ENCODE measurements around the gene RASA1. TPM values are rescaled to one million over a fixed set of nuclear protein-coding genes. Genes with fewer than 3 reads are reported as not detected.
"Not testable (repeated sequence)": the region's sequence is repeated elsewhere in the genome, so short reads cannot be mapped to it uniquely, and the experiment has no call there.

Gene RASA1
- total and polyA plus RNA-seq, 2 experiments from 2014 or later, result 9.3 to 35.0 TPM

- Histone ChIP-seq H3K4me2 (no peak overlapping the region), H3K4me3 (no peak overlapping the region), H2AFZ (no peak overlapping the region), H3K27me3 (ENCODE audit: insufficient read depth) (no peaks in the 10 kb centered on the region), H3K27ac (ENCODE audit: low read depth) (no peak overlapping the region), H3F3A (replicated peaks; ENCODE audit: low read depth) (no peaks in the 10 kb centered on the region), H3K79me2 (replicated peaks; ENCODE audit: insufficient read depth) (peaks cover 88% of the 10 kb centered on the region), H3K36me3 (ENCODE audit: insufficient read depth) (no peaks in the 10 kb centered on the region), H4K20me1 (replicated peaks; ENCODE audit: insufficient read depth) (peaks cover 8% of the 10 kb centered on the region; the same call in 1 of the 2 replicates), H3K9me2 (ENCODE audit: insufficient read depth) (no peaks in the 10 kb centered on the region), H3K4me1 (ENCODE audit: insufficient read depth) (no peaks in the 10 kb centered on the region)
- DNase-seq (ENCODE audit: low spot score) (no peak), ATAC-seq (no peak)
- Mint-ChIP-seq H3K4me3 (no peak overlapping the region), H3K27ac (no peak overlapping the region), H3K36me3 (ENCODE audit: low read depth) (peaks cover 47% of the 10 kb centered on the region), H3K4me1 (no peaks in the 10 kb centered on the region), H3K9me3 (no peaks in the 10 kb centered on the region; the same call in 2 of the 3 replicates), H3K27me3 (ENCODE audit: insufficient read depth, low read depth, poor library complexity) (peaks cover 2% of the 10 kb centered on the region)
- TF ChIP-seq ZNF462 (CRISPR knock-in tag; IDR thresholded peaks at IDR 0.05), result no peak
- no peak for TF ChIP-seq ETS1 (IDR thresholded peaks at IDR 0.05)
- no peak for TF ChIP-seq EZH2 (IDR thresholded peaks at IDR 0.05; ENCODE audit: low read depth, unreplicated experiment)
- TF ChIP-seq REST (IDR thresholded peaks at IDR 0.05; ENCODE audit: unreplicated experiment), result no peak
- no peak for TF ChIP-seq ZNF114 (CRISPR knock-in tag; IDR thresholded peaks at IDR 0.05)
- no peak for TF ChIP-seq NANOG (IDR thresholded peaks at IDR 0.05; ENCODE audit: borderline replicate concordance)
Measured at GRCh38 chr5:87282269-87282668, 14.6 kb downstream of the RASA1 start.

GRCh38 chr5:87287266-87287665, 19.6 kb downstream of the RASA1 start:
- not testable (repeated sequence) for H4K20me1 ChIP-seq (replicated peaks; ENCODE audit: insufficient read depth); ATAC-seq; H3K4me2 ChIP-seq; DNase-seq (ENCODE audit: low spot score); H3K27ac Mint-ChIP-seq; H3F3A ChIP-seq (replicated peaks; ENCODE audit: low read depth); H3K4me1 ChIP-seq (ENCODE audit: insufficient read depth); H3K36me3 ChIP-seq (ENCODE audit: insufficient read depth); H3K4me1 Mint-ChIP-seq; H3K27me3 Mint-ChIP-seq (ENCODE audit: insufficient read depth, low read depth, poor library complexity); H3K4me3 ChIP-seq; H2AFZ ChIP-seq; H3K9me3 Mint-ChIP-seq; H3K9me2 ChIP-seq (ENCODE audit: insufficient read depth); H3K27ac ChIP-seq (ENCODE audit: low read depth); H3K4me3 Mint-ChIP-seq; H3K27me3 ChIP-seq (ENCODE audit: insufficient read depth)
- H3K79me2 ChIP-seq (replicated peaks; ENCODE audit: insufficient read depth), result peaks cover 81% of the 10 kb centered on the region
- peaks cover 39% of the 10 kb centered on the region for H3K36me3 Mint-ChIP-seq (ENCODE audit: low read depth)
